HG03196 (cell line): ENCODE measurements around the gene KRTAP5-6.

Experiments used
- ATAC-seq: cut with Tn5 transposase; IDR thresholded peaks from one replicate; pipeline ENCODE4 v1.9.1; 2021; ENCODE audit not compliant: unreplicated experiment

The KRTAP5-6 gene

DNA sequence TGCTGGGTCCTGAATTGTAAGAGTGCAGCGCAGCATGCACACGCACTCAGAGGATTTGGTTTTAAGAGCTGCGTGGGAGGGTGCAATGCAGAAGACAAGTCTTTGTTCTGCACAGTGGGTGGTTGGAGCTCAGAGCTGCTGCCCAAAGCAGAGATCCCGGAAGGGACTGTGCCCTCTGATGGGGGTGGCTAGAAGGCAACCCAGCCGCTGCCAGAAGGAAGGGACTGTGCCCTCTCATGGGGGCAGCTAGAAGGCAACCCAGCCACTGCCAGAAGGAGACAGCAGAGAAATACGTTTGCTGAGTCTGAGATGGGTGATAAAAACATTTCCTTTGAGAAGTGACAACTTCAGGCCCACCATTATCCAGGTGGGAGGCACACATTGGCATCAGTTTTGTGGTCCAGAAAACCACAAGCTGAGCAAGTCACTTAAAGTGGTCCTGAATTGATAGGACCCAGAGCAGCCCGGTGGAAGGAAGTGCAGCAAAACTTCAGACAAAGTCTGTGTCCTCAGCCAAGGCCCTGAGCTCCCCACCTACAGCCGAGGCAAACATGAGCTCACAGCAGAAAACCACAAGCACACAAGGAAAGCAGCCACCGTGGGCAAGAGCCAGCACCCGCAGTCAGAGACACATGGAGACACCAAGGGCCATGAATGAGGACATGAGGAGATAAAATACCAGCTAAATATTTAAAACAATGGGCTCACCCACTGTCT lies 4.3 kb downstream of the KRTAP5-6 start:
- ATAC-seq, result no peak

DNA sequence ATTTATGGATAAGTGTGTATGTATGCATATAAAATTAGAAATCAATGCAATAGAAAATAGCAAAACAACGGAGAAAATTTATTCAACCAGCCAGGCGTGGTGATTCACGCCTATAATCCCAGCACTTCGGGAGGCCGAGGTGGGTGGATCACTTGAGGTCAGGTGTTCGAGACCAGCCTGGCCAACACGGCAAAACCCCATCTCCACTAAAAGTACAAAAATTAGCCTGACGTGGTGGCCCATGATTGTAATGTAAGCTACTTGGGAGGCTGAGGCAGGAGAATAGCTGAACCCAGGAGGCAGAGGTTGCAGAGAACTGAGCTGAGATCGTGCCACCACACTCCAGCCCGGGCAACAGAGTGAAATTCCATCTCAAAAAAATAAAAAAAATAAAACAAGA lies 5.5 kb downstream of the KRTAP5-6 start:
- ATAC-seq, result no peak

DNA sequence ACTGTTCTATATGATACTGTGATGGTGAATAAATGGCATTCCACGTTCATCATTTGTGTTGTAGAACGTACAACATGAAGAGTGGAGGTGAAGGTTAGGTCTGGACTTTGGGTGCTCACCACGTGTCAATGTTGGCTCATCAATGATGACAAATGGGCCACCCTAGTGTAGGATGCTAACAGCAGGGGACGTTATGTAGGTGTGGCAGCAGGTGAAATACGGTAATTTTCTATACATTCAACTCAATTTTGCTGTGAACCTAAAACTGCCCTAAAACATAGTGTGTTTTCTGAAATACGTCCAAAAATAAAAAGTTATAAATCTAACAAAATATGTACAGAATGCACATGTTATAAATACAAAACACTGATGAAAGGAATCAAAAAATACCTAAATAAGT lies 6.2 kb downstream of the KRTAP5-6 start:
- ATAC-seq, result no peak

DNA sequence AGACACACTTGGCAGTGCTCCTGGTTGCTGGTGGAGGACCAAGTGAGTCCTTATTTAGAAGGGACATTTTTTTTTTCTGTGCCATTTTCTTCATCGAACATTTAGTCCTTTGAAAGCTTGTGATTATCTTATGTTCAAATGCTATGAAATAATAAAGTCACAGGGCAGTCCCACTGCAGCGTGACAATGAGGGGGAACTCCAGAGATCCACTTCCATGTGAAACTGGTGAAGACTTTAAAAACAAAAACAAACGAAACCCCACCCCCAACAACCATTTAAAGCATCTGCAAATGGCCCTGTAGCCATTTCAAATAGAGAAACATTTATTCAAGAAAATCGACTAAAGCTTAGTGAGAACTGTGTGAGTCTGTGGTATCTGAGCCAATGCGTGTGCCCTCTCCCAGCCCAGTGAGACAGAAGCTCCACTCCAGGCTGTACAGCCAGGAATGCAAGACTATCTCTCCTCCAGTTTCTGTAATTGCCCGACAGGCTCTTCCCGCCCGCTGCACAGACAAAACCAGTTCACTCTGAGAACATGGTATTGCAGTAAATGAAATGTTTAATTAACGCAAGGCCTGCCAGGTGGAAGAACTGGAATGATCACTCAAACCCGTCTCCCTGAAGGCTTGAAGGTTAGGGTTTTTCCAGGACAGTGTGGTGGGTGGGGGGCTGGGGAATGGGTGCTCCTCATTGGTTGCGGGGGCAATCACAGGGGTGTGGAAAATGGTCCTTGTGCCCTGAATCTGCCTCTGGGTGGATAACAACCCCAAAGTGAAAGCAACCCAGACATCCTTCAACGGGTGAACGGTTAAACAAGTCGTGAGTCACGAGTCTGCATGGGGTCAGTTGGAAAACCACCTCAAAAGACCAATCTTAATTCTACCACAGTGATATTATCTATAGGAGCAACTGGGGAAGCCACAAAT lies 8.4 kb downstream of the KRTAP5-6 start:
- ATAC-seq, result no peak

DNA sequence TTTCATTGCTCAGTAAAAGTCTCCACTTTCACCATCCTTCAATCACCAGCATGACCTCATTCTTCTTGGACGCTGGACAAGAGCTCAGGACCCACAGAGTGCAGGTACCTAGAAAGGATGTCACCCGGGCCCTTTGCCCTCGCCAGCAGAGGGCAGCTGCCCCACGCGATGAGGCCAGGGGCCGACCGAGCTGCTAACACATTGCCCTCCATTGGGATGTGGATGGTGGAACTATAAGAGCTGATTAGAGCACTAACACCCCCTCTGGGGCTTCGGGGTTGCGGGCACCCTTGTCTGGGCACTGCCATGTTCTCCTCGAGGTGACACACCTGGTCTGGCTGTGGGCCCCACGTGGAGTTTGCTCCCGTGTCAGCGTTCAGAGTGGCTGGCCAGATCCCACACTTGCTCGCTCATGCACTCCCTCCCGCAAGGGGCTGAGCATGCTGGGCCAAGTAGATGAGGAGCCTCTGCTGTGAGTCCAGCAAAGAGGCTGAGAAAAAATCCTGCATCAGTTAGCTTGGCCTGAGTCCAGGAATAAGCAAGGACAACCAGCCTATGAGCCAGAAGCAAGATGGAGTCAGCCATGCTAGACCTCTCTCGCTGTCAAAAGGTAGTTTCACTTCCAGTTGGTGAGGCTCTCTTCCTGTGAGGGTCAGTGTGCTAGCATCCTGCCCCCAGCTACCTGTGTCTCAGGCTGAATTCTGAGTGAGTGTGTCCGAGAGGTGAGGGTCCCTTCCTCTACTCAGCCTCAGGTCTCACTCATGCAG lies 9.8 kb downstream of the KRTAP5-6 start:
- no peak for ATAC-seq

DNA sequence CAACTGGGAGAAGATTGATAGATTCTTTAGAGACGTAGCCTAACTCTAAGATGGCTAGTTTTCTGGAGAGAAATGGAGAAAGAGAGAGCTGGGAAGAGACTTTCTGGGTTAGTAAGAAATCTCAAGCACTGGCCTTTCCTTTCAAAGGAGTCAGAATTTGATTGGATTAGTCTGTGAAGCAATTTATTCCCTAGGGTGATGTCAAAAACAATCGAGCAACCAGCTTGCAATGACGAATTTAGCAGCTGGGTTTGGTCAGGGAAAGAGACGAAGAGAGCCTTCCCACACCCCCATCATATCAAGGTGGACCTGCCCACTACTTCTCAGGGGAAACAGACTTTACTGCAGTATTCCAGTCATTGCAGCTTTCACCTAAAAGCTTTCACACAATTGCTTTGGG lies 10.8 kb downstream of the KRTAP5-6 start:
- no peak for ATAC-seq

DNA sequence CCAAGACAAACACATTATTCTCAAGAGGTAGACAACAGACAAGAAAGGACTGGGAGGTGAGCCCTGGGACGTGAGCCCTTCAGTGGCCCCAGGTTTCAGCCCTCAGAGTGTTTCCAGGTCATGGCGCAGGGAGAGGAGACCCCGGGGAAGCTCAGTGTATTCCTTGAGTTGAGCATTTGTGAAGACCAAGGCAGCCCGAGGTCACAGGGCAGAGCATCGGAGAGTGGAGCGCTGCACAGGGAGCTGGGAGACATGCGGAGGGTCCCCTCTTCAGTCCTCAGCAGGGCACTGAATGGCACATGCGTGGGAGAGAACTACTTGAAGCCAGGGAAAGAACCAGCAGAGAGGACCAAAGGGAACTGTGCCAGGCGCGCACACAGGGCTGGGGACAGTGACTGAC lies 11.7 kb downstream of the KRTAP5-6 start:
- no peak for ATAC-seq

DNA sequence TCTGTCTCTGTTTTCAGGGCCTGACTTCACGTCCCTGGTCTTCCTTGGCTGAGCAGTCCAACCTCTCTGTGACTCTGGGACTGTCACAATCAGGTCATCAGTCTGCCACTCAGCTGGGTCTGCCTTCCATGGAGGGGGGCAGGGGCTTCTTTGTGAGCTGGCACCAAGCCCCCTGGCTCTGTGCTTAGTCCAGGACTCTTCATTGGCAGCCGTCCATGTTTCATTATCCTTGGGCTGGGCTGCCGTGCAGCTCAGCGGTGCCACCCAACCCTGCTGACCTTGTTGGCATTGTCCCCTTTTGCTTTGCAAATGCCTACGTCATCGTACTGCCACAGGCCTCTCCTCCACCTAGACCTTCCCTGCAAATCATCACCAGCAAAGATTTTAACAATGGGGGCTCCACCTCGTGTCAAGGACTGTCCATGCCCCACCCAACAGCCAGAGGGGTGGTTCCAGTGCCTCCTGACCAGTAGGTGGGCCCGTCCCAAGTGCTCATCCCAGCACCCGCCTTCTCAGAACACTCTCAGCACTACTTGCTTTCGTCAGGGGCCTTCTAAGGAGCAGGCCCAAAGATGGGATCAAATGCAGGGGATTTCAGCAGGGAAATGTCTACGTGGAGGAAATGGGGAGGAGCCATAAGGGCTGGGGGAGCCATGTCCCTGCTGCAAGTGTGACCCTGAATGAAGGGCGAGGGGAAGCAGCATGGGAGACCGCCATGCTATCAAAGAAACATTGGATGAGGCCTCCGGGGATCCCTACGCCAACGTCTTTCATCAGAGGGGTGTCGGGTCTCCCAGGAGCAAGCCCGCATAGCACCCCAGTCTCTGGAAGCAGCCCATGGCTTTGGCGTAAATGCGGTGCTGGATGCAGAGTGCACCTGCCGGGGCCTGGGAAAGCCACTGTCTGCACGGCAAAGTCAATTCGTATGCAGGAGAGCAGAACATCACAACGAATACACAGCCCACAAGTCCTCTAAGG lies 18.2 kb downstream of the KRTAP5-6 start:
- ATAC-seq, result no peak

DNA sequence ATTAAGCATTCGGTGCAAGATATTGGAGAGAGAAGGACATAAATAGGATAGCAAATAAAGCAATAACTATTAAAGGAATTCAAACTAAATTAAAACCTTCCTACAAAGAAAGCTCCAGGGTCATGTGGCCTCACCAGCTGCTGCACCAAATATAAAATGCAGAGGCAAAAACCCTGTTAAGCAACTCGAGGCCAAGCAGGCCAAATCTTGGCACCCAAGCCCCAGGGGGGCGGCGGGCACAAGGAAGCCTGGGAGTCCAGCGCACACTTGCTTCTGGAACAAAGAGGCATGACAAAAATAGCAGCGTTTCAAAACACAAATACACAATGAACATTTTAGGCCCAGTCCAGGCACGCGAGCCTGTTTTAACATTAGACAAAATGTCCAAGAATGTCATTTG lies 20.8 kb downstream of the KRTAP5-6 start:
- no peak for ATAC-seq

DNA sequence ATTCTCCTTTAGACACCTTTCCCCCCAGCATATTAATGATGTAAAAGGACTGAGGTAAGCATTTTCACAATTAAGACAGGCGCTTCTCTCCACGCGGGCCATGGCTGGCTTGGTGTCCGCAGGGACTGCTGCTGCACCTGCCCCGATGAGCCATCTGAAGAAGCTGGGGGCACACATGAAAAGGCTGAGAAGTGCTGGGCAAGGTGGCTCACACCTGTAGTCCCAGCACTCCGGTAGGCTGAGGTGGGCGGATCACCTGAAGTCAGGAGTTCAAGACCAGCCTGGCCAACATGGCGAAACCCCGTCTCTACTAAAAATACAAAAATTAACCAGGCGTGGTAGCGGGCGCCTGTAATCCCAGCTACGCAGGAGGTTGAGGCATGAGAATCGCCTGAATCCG lies 21.3 kb downstream of the KRTAP5-6 start:
- no peak for ATAC-seq

DNA sequence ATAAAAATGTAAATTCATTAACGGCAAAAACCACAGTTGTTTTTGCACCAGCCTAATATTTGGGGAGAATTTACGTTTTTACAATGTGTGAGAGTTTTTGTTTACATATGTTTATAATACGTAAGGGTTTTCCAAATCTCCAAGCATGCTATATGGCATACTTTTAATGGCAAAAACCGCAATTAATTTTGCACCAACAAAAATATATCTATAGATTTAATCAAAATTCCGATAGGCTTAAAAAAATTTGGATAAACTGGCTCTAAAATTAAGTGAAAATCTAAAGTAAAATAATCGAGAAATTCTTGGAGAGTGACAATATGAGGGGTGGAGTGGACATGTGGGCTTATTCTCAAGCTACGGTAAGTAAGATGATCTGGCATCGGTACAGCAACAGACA lies 22.8 kb downstream of the KRTAP5-6 start:
- no peak for ATAC-seq

DNA sequence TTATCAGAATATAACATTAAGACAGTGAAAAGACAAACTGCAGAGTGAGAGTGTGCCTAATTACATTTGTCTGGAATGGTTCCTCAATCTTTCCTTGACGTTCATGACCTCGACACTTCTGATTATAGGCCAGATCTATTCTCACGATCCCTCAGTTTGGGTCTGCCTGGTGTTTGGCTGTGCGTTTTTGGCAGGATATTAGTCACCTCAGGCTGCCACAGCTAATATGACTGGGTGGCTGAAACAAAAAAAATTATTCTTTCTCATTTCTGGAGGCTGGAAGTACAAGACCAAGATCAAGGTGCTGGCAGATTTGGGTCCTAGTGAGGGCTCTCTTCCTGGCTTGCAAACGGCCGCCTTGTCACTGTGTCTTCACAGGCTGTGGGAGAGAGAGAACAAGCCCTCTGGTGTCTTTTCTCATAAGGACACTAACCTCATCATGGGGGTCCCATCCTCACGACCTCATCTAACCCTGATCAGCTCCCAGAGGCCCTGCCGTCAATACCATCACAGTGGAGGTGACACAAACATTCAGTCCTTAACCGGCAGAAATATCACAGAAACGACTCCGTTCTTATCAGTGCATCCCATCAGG lies 30.2 kb downstream of the KRTAP5-6 start:
- ATAC-seq, result no peak

DNA sequence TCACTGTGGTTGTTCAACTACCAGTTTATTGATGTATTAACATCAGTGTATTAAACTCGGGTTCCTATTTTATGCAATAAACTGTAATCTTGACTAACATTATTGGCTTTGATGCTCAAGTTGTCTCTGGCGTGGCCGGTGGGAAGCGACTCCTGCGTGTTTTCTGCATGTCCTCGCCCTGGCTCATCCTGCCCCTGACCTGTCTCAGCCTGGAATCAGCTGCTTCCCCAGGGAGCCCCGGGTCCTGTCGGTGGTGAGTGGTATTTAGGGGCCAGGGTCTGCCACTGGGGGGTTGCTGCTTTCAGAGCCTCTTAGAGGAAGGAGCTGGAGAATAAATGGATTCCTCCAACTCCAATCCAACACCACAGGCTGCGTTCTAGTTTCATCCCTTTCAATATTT lies 30.9 kb downstream of the KRTAP5-6 start:
- no peak for ATAC-seq

DNA sequence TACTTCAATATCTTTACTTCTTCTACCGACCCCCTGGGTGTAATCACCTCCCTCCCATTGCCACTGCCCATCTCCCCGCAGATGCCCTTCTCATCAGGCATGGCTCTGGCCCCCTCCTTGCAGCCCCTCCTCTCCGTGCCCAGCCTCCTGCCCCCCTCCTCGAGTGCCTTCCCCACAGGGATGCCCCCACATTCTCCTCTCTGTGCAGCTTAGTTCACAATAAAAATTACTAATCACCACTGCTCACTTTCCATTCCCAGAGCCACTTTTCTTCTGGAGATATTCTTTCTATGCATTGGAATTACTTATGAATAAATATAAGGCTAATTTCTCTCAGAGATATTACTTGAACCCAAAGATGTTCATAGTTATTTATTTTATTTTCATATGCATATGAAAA lies 31.3 kb downstream of the KRTAP5-6 start:
- no peak for ATAC-seq

DNA sequence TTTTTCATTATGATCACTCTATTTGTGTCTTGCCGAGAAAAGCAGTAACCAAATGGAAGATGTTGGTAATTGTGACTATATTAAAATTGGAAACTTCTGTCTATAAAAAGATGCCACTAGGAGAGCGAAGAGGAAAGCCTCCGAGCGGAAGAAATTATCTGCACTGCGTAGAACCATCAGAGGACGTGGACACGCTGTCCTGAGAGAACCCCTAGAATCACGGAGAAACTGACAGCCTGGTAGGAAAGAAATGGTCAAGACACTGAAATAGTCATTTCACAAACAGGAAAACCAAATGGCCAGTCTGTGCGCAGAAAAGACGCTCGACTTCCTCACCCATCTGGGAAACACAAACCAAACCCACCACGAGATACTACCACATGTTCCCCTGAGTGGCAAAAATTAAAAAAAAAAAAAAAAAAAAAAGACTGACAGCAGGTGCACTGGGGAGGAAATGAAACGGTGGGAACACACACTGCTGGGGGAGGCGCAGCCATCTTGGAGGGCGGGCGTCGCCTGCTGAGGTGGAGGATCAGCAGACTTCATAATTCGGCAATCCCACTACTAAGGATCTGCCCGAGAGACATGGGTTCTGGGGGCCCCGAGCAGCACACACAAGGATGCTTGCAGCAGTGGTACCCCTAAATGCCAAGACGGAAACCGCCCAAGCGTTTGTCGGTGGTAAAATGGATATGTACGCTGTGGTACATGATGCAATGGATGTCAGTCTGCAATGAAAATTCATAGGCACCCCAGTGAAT lies 32.1 kb downstream of the KRTAP5-6 start:
- no peak for ATAC-seq

DNA sequence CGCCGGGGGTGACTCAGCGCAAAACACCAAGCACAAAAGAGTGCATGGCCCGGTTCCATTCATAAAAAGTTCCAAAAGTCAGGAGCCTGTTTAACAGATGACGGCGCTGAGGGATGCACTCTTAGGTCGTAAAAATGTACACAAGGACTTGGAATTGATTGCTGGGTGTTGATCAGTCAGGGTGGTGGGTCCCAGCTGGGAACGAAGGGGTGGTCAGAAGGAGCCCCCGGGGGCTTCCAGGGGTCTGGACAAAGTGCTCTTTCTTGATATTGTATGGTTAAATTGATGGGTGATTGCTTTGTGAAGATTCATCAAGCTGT lies 32.7 kb downstream of the KRTAP5-6 start:
- ATAC-seq, result no peak

DNA sequence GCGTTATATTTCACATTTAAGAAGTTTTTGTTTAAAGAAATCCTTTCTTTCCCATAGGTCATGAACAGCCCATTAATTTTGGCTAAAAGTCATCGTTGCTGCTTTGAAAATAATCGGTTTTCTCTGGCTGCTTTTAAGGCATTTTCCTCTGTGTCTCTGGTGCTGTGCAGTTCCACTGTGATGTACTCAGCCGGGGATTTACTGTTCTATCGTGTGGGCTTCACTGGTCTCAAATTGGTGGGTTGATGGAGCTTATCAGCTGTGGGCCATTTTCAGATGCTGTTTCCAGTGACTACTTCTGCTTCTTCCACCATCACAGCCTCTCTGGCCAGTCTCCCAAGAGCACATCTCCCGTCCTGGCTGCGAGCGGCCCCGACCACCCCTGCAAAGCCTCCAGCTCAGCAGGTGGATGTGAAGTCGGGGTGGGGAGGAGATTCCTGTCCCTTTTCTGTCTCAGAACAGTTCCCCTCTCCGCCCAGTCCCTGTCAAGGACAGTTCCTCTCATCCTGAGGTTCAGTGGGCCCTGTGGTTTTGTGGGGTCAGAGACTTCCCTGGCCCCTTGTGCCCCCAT lies 33.1 kb downstream of the KRTAP5-6 start:
- ATAC-seq, result no peak

DNA sequence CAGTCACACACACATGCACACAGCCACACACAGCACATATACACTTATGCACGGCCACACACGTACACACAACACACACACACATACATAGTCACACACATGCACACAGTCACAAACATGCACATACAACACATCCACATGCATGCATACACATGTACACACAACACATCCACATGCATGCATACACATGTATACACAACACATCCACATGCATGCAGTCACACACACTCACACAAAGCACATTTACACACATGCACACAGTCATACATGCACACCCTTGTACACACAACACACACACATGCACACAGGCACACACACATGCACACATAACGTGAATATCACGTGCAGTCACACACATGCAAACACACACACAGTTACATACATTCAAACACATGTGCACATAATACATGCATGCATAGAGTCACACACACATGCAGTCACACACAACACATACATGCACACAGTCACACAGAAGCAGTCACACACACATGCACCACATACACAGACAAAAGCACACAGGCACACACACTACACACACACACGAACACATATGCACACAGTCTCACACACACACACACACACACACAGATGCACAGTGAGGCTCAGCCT lies 34.6 kb downstream of the KRTAP5-6 start:
- no peak for ATAC-seq
